HG03457 (cell line): Measurements from ENCODE around the gene IPO5.
"Not testable (repeated sequence)": the region's sequence is repeated elsewhere in the genome, so short reads cannot be mapped to it uniquely, and the experiment has no call there.

Source experiments
- ATAC-seq: cut with Tn5 transposase; IDR thresholded peaks from one replicate; pipeline ENCODE4 v1.9.1; 2021; ENCODE audit warnings: moderate number of reproducible peaks; ENCODE audit not compliant: unreplicated experiment

IPO5 gene

DNA sequence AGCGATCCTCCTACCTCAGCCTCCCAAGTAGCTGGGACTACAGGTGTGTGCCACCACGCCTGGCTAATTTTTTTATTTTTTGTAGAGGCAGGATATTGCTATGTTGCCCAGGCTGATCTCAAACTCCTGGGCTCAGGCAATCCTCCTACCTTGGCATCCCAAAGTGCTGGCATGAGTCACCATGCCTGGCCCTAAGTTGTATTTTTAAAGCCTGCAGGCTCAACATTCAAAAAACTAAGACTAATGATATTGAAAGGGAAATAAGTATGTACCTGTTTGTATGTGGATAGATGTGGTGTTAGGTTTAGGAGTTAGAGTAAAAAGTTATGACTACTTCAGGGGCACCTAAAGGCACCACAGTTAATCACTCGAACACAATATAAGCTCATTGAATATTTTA is 5.4 kb upstream of the IPO5 start:
- no peak for ATAC-seq

DNA sequence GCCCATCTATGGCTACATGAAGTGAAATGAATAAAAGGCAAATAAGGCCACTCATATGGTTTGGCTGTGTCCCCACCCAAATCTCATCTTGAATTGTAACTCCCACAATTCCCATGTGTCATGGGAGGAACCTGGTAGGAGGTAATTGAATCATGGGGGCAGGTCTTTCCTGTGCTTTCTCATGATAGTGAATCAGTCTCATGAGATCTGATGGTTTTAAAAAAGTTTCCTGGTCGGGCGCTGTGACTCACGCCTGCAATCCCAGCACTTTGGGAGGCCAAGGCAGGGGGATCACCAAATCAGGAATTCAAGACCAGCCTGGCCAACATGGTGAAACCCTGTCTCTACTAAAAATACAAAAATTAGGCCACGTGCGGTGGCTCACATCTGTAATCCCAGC is 4.2 kb upstream of the IPO5 start:
- not testable (repeated sequence) for ATAC-seq

DNA sequence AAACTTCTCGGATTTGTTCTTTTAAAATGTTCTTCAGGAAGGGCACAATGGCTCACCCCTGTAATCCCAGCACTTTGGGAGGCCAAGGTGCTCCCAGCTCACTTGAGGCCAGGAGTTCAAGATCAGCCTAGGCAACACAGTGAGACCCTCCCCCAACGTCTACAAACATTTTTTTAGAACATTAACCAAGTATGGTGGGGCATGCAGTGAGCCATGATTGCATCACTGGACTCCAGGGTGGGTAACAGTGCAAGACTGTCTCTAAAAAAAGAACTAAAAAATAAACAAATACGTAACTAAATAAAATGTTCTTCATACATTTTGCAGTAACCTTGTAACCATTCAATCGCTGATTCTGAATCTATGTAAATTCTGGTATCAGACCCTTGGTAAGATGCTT is 2.1 kb upstream of the IPO5 start:
- no peak for ATAC-seq

DNA sequence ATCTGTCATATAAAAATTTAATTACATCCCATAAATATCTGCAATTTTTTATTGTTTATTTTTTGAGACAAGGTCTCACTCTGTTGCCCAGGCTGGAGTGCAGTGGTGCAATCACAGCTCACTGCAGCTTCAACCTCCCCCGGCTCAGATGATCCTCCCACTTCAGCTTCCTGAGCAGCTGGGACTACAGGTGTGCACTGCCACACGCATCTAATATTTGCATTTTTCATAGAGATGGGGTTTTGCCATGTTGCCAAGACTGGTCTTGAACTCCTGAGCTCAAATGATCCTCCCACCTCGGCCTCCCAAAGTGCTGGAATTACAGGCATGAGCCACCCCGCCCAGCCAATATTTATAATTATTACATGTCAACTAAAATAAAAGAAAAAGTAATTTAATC is 644 bp upstream of the IPO5 start:
- not testable (repeated sequence) for ATAC-seq

DNA sequence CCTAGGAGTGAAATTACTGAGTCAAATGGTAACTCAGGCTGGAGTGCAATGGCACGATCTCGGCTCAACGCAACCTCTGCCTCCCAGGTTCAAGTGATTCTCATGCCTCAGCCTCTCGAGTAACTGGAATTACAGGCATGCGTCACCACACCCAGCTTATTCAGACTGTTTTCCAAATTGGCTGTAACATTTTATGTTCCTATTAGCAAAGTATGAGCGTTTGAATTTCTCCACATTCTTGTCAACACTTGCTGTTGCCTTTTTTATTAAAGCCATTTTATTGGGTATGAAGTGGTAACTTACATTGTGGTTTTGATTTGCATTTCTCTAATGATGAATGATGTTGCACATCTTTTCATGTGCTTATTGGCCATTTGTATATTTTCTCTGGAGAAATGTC is 7.9 kb downstream of the IPO5 start:
- no peak for ATAC-seq

DNA sequence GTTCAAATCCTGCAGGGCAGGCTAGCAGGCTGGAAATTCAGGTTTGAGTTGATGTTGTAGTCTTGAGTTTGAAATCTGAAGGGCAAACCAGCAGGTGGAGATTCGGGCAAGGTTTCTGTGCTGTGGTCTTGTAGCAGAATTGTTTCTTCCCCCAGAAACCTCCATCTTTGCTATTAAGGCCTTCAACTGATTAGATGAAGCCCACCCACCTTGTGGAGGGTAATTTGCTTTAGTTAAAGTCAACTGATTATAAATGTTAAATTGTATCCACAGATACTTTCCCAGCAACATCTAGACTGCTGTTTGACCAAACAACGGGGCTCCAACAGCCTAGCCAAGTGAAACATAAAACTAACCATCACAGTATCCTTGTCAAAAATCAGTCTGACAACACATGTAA is 9.4 kb downstream of the IPO5 start:
- no peak for ATAC-seq

DNA sequence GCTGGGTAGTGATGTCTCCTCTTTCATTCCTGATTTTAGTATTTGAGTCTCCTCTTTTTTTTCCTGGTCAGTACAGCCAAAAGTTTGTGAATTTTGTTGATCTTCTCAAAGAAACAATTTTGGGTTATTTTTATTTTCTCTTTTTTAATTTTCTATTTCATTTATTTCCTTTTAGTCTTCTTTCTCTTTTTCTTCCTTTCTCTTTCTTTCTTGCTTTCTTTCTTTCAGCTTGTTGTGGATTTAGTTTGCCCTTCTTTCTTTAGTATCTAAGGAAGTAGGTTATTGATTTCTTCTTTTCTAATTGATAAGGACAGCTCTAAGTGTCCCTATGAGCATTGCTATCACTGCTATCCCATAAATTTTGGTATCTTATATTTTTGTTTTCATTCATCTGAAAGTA is 13.8 kb downstream of the IPO5 start:
- ATAC-seq, result no peak

DNA sequence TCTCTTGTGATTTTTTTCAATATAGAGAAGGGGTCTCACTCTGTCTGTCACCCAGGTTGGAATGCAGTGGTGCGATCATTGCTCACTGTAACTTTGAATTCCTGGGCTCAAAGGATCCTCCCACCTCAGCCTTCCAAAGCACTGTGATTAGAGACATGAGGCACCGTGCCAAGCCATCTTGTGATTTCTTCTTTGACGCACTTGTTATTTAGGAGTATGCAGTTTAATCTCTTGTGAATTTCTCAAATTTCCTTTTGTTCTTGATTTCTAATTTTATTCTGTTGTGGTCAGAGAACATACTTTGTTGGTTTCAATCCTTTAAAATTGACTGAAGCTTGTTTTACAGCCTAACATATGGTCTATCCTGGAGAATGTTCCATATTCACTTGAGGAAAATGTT is 14.5 kb downstream of the IPO5 start:
- ATAC-seq, result no peak

DNA sequence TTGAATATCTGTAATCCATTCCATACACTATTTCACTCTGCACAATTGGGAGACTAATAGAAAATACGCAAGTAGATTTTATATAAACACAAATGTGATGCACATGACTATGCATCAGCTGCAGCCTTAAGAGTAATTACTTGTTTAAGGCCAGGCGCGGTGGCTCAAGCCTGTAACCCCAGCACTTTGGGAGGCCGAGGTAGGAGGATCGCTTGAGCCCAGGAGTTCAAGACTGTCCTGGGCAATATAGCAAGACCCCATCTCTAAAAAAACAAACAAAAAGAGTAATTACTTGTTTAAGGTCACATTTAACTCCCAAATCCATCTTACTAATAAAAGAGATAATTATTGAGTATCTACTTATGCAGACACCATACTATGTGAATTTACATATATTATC is 18.0 kb downstream of the IPO5 start:
- no peak for ATAC-seq

DNA sequence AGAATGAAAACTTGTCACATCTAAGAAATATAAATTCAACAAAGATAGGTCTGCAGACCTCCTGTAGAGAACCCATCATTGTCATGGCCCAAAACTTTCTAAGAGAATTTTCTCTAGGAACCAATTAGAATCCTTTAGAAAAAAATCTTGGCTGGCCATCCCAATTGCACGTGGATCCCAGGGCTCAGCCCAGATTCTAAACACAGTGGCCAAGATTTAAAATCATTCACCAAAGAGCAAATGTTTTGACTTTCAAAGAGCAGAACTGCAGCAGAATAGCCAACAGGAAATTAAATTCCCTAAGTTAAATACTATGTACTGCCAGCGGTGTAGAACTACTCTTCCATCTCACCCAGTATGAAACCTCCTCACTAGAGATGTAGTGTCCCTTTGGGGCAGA is 21.3 kb downstream of the IPO5 start:
- ATAC-seq, result no peak

DNA sequence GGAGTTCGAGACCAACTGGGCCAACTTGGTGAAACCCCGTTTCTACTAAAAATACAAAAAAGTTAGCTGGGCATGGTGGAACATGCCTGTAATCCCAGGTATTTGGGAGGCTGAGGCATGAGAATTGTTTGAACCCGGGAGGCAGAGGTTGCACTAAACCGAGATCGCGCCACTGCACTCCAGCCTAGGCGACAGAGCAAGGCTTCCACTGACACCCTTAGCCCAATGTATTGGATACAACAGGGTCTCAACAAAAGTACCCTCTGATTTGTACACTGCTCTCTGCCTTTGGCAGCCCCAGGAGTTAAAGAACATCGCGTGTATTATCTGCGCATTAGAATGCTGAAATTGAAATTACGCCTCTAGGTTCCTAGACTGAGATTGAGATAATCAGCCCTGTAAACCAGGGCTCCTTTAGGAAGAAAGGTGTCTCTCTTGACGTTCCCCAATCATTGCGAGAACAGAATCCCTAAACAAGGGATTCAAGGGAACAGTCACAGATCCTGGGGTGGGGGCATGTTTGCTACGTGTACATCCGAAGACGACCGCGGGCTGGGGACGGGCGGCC is 21.9 kb downstream of the IPO5 start:
- ATAC-seq, result no peak

DNA sequence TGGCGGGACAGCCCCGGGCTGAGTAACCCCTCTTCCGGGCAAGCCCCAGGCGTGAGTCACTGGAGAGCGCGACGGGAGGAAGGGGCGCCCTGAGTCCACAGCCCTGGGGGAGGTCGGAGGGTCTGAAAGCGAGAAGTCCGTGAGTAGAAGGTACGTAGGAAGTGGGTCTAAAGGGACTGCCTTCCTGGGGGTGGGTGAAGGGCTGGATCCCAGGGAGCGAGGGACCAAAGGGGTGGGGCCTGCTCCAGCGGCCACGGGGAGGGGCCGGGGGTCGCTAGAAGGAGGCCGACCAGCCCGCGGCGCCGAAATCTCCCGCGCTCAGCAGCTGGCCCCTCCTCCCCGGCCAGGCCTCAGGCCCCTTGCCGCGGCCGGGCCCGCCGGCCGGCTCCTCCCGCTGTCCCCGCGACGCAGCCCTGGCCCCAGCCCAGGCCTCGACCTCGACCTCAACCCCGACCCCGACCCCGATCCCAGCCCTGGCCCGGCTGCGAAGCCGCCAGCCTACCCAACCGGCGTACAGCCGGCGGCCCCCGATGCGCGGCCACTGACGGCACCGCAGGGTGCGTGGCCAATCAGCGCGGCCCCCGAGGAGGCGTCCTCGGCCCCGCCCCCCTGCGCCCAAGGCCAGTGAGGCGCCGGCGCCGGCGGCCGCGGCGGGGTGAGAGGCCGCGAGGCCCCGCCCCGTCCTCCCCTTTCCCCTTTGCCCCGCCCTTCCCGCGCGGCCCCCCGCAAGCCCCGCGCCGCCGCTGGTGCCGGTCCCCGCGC is 22.6 kb downstream of the IPO5 start:
- ATAC-seq, result peak; percentile 87

DNA sequence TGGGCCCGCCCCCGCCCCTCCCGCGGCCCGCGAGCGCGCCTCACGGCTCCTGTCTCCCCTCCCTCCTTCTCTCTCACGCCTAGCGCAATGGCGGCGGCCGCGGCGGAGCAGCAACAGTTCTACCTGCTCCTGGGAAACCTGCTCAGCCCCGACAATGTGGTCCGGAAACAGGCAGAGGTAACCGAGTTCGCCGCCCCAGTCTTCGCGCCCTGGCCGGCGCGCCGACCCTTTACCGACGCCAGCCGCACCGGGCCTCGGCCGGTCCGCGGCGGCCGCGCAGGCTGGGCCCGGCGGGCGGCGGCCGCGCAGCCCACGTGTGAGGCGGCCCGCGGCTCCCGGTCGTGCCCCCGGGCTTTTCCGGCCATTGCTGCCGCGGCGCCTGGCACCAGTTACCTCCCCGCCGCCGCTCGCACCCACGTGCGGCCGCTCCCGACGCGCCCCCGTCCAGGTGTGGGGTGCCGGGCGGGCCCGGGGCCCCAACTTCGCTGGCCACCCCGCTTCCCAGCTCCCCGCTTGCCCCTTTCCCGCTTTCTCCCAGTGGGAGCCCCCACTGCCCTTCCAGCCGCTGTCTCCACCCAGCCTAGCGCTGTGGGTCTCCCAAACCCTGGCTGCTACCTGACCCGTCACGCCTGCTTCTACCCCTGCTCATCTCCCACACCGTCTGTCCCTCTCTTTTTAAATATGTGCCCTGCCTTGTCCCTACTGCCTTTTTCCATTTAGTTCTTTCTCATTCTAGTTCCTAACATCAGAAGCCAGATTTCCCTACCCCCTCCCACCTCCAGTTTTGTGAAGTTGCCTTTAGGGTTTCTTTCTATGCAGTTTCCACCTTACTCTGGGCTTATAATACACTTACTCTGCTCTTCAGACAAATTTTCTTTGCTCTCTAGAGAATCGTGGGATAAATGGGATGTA is 23.4 kb downstream of the IPO5 start:
- ATAC-seq, result peak; percentile 27

DNA sequence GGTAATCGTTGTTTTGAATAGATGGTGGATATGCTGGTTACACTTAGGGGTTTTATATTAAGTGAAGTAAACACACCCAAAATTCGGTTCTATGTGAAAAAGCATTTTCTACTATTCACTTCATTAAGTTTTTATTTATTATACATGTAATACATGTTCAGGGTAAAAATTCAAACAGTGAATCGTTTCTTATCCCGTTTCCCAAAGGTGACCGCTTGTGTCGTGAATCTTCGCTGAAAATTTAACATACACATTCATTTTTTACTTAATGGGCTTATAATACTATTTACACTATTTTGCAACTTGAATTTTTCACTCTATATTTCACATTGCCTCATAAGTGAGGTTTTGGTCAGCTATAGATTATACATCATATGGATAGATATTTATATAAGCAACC is 24.5 kb downstream of the IPO5 start:
- ATAC-seq, result no peak

DNA sequence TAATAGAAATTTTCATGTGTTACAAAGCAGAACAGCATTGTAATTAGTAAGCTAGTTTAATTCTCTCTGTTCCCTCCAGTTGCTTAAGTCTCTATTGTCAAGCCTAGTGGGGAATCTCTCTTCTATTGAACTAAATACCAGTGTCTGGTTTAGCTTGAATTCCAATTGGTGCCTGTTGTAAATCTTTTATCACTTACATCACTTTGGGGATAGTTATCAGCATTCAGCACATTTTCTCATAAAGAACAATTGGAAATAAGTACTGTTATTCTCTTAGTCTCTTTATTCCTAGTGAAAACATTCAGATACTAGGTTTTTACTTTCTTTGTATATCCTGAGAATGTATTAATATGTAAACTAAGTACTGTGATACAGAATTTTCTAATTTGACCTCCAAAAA is 25.2 kb downstream of the IPO5 start:
- no peak for ATAC-seq

DNA sequence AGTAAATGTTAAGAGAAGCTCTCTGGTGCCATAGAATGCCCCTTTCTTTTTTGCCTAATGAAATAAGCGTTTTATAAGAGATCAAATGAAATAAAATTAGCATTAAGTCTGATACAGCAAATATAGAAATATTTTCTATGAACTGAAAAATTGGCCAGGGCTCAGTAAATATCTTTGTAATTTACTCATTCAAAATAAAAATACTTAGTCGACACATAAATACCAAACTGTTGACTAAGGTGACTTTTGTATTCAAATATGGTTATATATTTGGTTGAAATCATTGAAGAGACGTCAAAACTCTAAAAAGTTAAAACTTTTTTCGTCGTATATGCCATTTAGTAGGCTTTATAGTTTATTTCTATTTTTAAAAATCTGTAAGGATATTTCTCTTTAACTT is 25.6 kb downstream of the IPO5 start:
- no peak for ATAC-seq

DNA sequence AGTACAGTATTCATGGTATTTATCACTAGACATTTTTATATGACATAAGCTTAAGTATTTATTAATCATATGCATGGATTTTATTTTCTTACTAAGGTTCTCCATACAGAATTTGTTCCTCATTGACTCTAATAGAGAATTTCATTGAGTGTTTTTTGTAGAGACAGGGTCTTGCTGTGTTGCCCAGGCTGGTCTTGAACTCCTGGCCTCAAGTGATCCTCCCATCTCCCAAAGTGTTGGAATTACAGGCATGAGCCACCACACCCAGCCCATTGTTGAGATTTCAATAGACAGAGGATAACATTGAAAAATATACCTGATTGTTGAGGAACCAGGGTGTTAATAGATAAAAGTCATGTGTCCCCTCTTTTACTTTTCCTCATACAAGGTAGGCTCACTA is 26.1 kb downstream of the IPO5 start:
- no peak for ATAC-seq

DNA sequence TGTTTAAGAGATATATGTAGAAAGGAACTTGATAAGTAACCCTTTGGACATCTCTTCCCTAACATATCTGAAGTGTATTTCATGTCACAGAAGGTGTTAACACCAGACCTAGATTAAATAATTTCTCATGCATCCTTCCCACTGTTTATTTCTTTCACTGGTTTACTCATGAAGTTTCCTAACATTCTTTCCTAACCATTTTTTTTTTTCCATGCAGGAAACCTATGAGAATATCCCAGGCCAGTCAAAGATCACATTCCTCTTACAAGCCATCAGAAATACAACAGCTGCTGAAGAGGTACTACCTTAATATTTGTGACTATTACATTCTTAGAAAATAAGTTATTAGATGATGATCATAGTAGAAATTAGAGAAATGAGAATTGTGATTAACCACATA is 28.8 kb downstream of the IPO5 start:
- no peak for ATAC-seq

DNA sequence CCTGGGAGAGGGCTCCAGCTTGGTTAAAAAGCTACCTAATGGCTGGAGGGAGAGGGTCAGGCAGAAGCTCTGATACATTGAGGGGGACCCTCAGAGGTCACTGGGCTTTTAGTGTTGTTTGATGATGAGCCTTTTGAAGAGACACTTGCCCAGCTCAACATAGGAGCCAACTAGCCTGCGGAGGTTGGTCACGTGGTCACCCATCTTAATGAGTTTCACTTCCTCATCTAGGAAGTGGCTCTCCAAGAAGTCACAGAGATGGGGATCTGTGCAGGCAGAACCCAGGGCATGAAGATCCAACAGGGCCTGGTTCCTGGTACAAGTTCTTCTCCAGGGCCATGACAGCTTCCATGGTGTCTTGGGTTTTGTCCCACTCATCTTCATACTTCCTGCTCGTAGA is 33.4 kb downstream of the IPO5 start:
- no peak for ATAC-seq

DNA sequence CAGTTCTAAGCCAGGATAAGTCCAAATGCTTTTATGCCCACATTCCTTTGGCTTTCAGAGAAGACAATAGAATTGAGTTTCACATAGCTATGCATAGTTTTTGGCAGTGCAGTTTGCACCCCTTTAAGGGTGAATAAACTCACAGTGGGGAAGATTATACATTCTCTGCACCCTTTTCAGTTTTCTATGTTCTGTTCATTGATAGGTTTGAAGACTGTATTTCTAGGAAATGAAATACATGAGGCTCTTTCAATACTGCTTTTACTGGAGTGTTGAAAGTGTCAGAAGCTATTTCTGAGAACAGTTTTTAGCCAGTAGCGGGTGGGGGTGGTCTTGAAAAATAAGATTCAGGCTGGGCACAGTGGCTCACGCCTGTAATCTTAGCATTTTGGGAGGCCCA is 46.2 kb downstream of the IPO5 start:
- ATAC-seq, result no peak

DNA sequence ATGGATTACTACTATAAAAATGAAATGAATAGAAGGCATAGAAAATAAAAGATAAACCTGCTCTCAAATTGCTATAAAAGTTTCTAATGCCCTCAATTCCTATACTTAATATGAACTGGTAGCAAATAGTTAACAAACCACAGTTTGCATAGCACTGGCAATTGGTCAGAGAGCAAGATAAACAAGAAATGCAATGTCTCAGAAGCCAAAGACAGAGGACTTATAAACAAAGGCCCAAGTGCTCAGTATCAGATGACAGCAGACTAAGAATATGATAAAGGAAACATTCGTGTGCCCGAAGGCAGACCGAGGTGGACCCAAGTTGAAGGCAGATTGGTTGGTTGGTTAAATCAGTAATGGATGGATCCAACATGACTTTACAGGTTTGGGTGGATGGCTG is 50.6 kb downstream of the IPO5 start:
- ATAC-seq, result no peak

DNA sequence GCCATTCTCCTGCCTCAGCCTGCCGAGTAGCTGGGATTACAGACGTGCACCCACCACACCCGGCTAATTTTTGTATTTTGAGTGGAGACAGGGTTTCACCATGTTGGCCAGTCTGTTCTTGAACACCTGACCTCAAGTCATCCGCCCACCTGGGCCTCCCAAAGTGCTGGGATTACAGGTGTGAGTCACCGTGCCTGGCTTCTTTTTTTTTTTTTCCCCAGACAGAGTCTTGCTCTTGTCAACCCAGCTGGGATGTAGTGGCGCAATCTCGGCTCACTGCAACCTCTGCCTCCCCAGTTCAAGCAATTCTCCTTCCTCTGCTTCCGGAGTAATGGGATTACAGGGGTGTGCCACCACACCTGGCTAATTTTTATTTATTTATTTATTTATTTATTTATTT is 51.5 kb downstream of the IPO5 start:
- not testable (repeated sequence) for ATAC-seq
